OCI-LY1 (cell line): Measurements from ENCODE around the gene SHISA5.

Experiments
- H2AFZ ChIP-seq: fragments of 200-600 bp; sonication (generic), shearing (Covaris generic); 2 replicates; pipeline ENCODE4 v1.6.0; 2014; ENCODE audit warnings: antibody characterized with exemption, mild to moderate bottlenecking, low read length
- H3F3A ChIP-seq: fragments of 200-600 bp; sonication (generic), shearing (Covaris generic); 2 replicates; pipeline ENCODE4 v1.6.0; 2014; ENCODE audit warnings: mild to moderate bottlenecking, antibody characterized with exemption, low read length, moderate library complexity; ENCODE audit not compliant: insufficient read depth
- H3K27ac ChIP-seq: fragments of 200-600 bp; sonication (generic); 2 replicates; pipeline ENCODE4 v1.5.1; 2014; ENCODE audit warnings: low read length, mixed run types, mild to moderate bottlenecking, low read depth; ENCODE audit not compliant: poor library complexity, severe bottlenecking
- H3K27me3 ChIP-seq: fragments of 200-600 bp; sonication (generic); 2 replicates; pipeline ENCODE4 v1.6.0; 2014; ENCODE audit warnings: antibody characterized with exemption, mild to moderate bottlenecking, low read length, moderate library complexity; ENCODE audit not compliant: insufficient read depth
- H3K36me3 ChIP-seq: fragments of 200-600 bp; sonication (generic); 2 replicates; pipeline ENCODE4 v1.6.1; 2014; ENCODE audit warnings: mild to moderate bottlenecking, antibody characterized with exemption, low read length, moderate library complexity, mixed read lengths; ENCODE audit not compliant: insufficient read depth
- H3K4me1 ChIP-seq: fragments of 200-600 bp; sonication (generic); 2 replicates; pipeline ENCODE4 v1.5.1; 2014; ENCODE audit warnings: mild to moderate bottlenecking, low read length, moderate library complexity; ENCODE audit not compliant: insufficient read depth, severe bottlenecking
- H3K4me2 ChIP-seq: fragments of 200-600 bp; sonication (generic), shearing (Covaris generic); 2 replicates; pipeline ENCODE4 v1.6.1; 2014; ENCODE audit warnings: low read length
- H3K4me3 ChIP-seq: fragments of 200-600 bp; sonication (generic); 2 replicates; pipeline ENCODE4 v1.5.1; 2014; ENCODE audit warnings: low read length, low read depth, mild to moderate bottlenecking, mixed read lengths; ENCODE audit not compliant: poor library complexity, severe bottlenecking
- H3K79me2 ChIP-seq: fragments of 200-600 bp; shearing (Covaris generic); 2 replicates; pipeline ENCODE4 v1.6.1; 2016; ENCODE audit warnings: mixed run types, low read length, mixed read lengths; ENCODE audit not compliant: insufficient read depth
- H3K9ac ChIP-seq: fragments of 200-600 bp; sonication (generic), shearing (Covaris generic); 2 replicates; pipeline ENCODE4 v1.6.1; 2014; ENCODE audit warnings: mild to moderate bottlenecking, low read length, mixed read lengths
- H3K9me2 ChIP-seq: fragments of 200-600 bp; sonication (generic), shearing (Covaris generic); 2 replicates; pipeline ENCODE4 v1.6.1; 2014; ENCODE audit warnings: low read depth, mild to moderate bottlenecking, low read length, mixed read lengths
- H3K9me3 ChIP-seq: fragments of 200-600 bp; shearing (Covaris generic); 2 replicates; pipeline ENCODE4 v1.6.1; 2014; ENCODE audit warnings: low read length, mixed read lengths
- H4K20me1 ChIP-seq: fragments of 200-600 bp; sonication (generic), shearing (Covaris generic); 2 replicates; pipeline ENCODE4 v1.6.0; 2016; ENCODE audit warnings: mild to moderate bottlenecking, low read length; ENCODE audit not compliant: insufficient read depth
- CTCF ChIP-seq: fragments of 200-600 bp; sonication (generic), shearing (Covaris generic); IDR thresholded peaks from 2 replicates; pipeline ENCODE4 v1.5.1; 2017; ENCODE audit warnings: mild to moderate bottlenecking, antibody characterized with exemption, low read length, moderate library complexity, mixed read lengths
- EZH2 ChIP-seq: fragments of 200-600 bp; sonication (generic), shearing (Covaris generic); IDR thresholded peaks from 2 replicates; pipeline ENCODE4 v1.8.0; 2017; ENCODE audit warnings: borderline replicate concordance, mixed run types, mild to moderate bottlenecking, antibody characterized with exemption, low read length, moderate library complexity, mixed read lengths

Gene SHISA5

GRCh38 chr3:48468329-48468731 is 35.6 kb downstream of the SHISA5 start:
- Histone ChIP-seq H3K9me2 (no peaks in the 10 kb centered on the region), H3K27me3 (no peaks in the 10 kb centered on the region), H3K27ac (peak overlapping the region; percentile 75), H3K79me2 (no peaks in the 10 kb centered on the region), H3K4me2 (peak overlapping the region; percentile 82; the same call in 1 of the 2 replicates), H3F3A (no peaks in the 10 kb centered on the region), H3K4me1 (peaks cover 71% of the 10 kb centered on the region), H3K36me3 (peaks cover 34% of the 10 kb centered on the region; the same call in 1 of the 2 replicates), H3K4me3 (peak overlapping the region; percentile 68), H2AFZ (no peak overlapping the region), H4K20me1 (no peaks in the 10 kb centered on the region), H3K9me3 (no peaks in the 10 kb centered on the region), H3K9ac (peak overlapping the region; percentile 8; the same call in 1 of the 2 replicates)
- no peak for TF ChIP-seq EZH2
- no peak for TF ChIP-seq CTCF

- Histone ChIP-seq H3K27ac (peak overlapping the region; percentile 75), H3K9me2 (no peaks in the 10 kb centered on the region), H3K4me2 (peak overlapping the region; percentile 82), H3K4me3 (peak overlapping the region; percentile 68), H2AFZ (no peak overlapping the region), H3K4me1 (peaks cover 67% of the 10 kb centered on the region), H3K27me3 (no peaks in the 10 kb centered on the region), H3F3A (no peaks in the 10 kb centered on the region), H3K9ac (peak overlapping the region; percentile 82; the same call in 1 of the 2 replicates), H4K20me1 (no peaks in the 10 kb centered on the region), H3K9me3 (no peaks in the 10 kb centered on the region), H3K79me2 (no peaks in the 10 kb centered on the region), H3K36me3 (peaks cover 34% of the 10 kb centered on the region; the same call in 1 of the 2 replicates)
- TF ChIP-seq EZH2 (no peak), CTCF (no peak)
Observed at GRCh38 chr3:48467473-48468267, 36.3 kb downstream of the SHISA5 start.

GRCh38 chr3:48467110-48467454 is 36.9 kb downstream of the SHISA5 start:
- Histone ChIP-seq H3K27me3 (no peaks in the 10 kb centered on the region), H3K9me3 (no peaks in the 10 kb centered on the region), H3K27ac (peak overlapping the region; percentile 72), H2AFZ (no peak overlapping the region), H3K9ac (peak overlapping the region; percentile 82), H3K36me3 (peaks cover 34% of the 10 kb centered on the region; the same call in 1 of the 2 replicates), H4K20me1 (no peaks in the 10 kb centered on the region), H3K4me1 (peaks cover 61% of the 10 kb centered on the region), H3K9me2 (no peaks in the 10 kb centered on the region), H3K4me2 (peak overlapping the region; percentile 82), H3F3A (no peaks in the 10 kb centered on the region), H3K4me3 (peak overlapping the region; percentile 68), H3K79me2 (no peaks in the 10 kb centered on the region)
- TF ChIP-seq EZH2 (no peak), CTCF (no peak)
